ENCODE measurements around the gene FADS2.

FADS2 gene

GRCh38 chr11:61891331-61892084, 63.4 kb downstream of the FADS2 start, which contains the start of gene FADS3:
TSS of gene FADS3 (minus strand) at chr11:61891545. CDS start at chr11:61891381, 164 bp downstream.
- DNase-seq, result peak; percentile 70

GRCh38 chr11:61892085-61892370, 63.9 kb downstream of the FADS2 start:
- DNase-seq, result no peak

GRCh38 chr11:61893981-61894380, 65.9 kb downstream of the FADS2 start:
- peak; percentile 35 for DNase-seq

- DNase-seq, result peak; percentile 32
These were observed 67.1 kb downstream of the FADS2 start for GRCh38 chr11:61895046-61895717.

- no peak for DNase-seq
These were observed 67.6 kb downstream of the FADS2 start for GRCh38 chr11:61895718-61896059.

- no peak for DNase-seq
These were observed 68.7 kb downstream of the FADS2 start for GRCh38 chr11:61896665-61897386.

- peak; percentile 64 for DNase-seq
These were observed 69.5 kb downstream of the FADS2 start for GRCh38 chr11:61897387-61898246.

GRCh38 chr11:61898247-61898582, 70.1 kb downstream of the FADS2 start:
- no peak for DNase-seq

GRCh38 chr11:61899146-61899841, 71.2 kb downstream of the FADS2 start:
- DNase-seq, result peak; percentile 77

- no peak for DNase-seq
These were observed 72.2 kb downstream of the FADS2 start for GRCh38 chr11:61900251-61900650.

- DNase-seq, result no peak
These were observed 73.3 kb downstream of the FADS2 start for GRCh38 chr11:61901397-61901796.

- DNase-seq, result no peak
These were observed 74.2 kb downstream of the FADS2 start for GRCh38 chr11:61902313-61902712.

GRCh38 chr11:61903845-61904244, 75.7 kb downstream of the FADS2 start:
- no peak for DNase-seq

- DNase-seq, result no peak
These were observed 76.5 kb downstream of the FADS2 start for GRCh38 chr11:61904539-61905048.

- no peak for DNase-seq
These were observed 77.1 kb downstream of the FADS2 start for GRCh38 chr11:61905067-61905696.

GRCh38 chr11:61905801-61906521, 77.9 kb downstream of the FADS2 start:
- DNase-seq, result no peak

- DNase-seq, result no peak
These were observed 78.4 kb downstream of the FADS2 start for GRCh38 chr11:61906522-61906909.

GRCh38 chr11:61907282-61907681, 79.2 kb downstream of the FADS2 start:
- no peak for DNase-seq

- no peak for DNase-seq
These were observed 80.0 kb downstream of the FADS2 start for GRCh38 chr11:61907871-61908729.

GRCh38 chr11:61908730-61909316, 80.7 kb downstream of the FADS2 start:
- no peak for DNase-seq
